ENCODE measurements around the gene CD7. TPM values are rescaled to one million over a fixed set of nuclear protein-coding genes. Genes with fewer than 3 reads are reported as not detected.

Gene CD7
- total RNA-seq, 1 donor from 2014 or later, result 1.0 TPM

DNA sequence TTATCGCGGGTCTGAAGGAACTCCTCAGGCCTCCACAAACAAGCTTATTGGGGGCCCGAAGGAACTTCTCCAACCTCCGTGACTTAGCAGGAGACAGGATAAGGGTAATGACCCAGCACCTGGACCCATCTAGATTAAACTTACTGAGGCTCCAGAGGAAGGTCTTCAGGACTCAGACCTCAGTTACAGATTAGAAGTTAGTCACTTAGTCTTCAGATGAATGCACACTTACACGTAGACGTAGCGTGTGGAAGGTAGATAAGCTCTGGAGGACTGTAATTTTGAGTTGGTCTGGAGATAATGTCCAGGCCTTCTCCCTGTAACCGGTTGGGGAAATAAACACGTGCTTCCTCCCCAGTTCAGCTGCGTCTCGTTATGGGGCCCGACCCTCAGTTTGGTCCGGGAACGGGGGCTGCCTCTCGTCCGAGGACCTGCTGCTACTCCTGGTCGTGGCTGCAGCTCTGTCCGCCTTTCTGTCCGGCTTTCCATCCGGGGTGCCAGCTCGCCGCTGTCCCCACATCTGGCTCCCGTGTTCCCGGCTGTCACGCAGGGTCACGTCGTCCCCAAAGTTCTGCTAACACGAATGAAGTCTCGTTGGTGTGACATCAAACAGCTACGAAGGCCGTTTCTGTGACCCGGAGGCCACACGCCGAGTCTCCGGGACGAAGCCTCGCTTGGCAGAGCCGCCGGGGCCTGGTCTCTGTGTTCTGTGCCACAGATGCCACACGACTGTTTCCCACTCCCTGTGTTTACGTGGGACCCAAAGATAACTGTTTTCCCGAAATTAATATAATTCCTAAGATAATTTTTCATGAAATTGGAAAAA, 28.0 kb upstream of the CD7 start:
- H3K4me1 Mint-ChIP-seq (ENCODE audit: unreplicated experiment), result peaks cover 19% of the 10 kb centered on the region
- H3K36me3 Mint-ChIP-seq (ENCODE audit: unreplicated experiment), result peaks cover 2% of the 10 kb centered on the region
- no peaks in the 10 kb centered on the region for H3K9me3 Mint-ChIP-seq (ENCODE audit: unreplicated experiment)
- H3K4me3 Mint-ChIP-seq (ENCODE audit: unreplicated experiment), result no peak overlapping the region
- no peak overlapping the region for H3K27ac Mint-ChIP-seq (ENCODE audit: unreplicated experiment)
- TF ChIP-seq CTCF (IDR thresholded peaks at IDR 0.05), result no peak
- DNase-seq (ENCODE audit: extremely low spot score, unreplicated experiment), result no peak
- H3K27me3 Mint-ChIP-seq (ENCODE audit: unreplicated experiment), result peaks cover 19% of the 10 kb centered on the region

DNA sequence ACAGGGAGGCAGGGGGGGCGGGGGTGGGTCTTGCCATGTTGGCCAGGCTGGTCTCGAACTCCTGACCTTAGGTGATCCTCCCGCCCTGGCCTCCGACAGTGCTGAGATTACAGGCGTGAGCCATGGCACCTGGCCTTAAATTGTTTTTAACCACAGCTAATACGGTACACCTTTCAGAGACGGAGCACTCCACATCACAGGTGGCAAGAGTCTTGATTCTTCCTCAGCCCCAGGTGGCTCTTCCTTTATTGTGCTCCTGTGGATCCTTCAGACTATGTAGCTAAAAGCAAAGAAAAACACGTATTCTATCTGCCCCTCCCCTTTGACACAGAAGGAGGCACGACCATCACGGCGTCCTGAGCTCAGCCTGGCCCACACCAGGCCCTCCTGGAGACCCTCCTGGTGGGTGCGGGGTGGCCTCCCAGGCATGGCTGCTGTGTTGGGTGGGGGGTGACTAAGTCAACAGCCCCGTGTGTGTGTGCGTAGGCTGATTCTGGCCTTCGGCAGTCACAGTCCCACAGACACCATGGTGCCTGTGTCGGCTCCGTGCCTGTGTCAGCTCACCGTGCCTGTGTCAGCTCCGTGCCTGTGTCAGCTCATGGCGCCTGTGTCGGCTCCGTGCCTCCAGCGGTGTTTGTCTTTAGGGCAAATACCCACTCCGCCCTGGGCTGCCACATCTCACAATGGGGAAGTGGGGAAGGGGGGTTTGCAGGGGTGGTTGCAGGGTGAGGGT, 26.9 kb upstream of the CD7 start:
- no peak for DNase-seq (ENCODE audit: extremely low spot score, unreplicated experiment)
- Mint-ChIP-seq H3K4me3 (ENCODE audit: unreplicated experiment) (no peak overlapping the region), H3K36me3 (ENCODE audit: unreplicated experiment) (peaks cover 2% of the 10 kb centered on the region), H3K4me1 (ENCODE audit: unreplicated experiment) (peaks cover 17% of the 10 kb centered on the region), H3K27ac (ENCODE audit: unreplicated experiment) (no peak overlapping the region), H3K27me3 (ENCODE audit: unreplicated experiment) (peaks cover 16% of the 10 kb centered on the region), H3K9me3 (ENCODE audit: unreplicated experiment) (no peaks in the 10 kb centered on the region)
- no peak for TF ChIP-seq CTCF (IDR thresholded peaks at IDR 0.05)

GRCh38 chr17:82343560-82343959, 26.2 kb upstream of the CD7 start:
- H3K4me3 Mint-ChIP-seq (ENCODE audit: unreplicated experiment), result no peak overlapping the region
- H3K4me1 Mint-ChIP-seq (ENCODE audit: unreplicated experiment), result peaks cover 17% of the 10 kb centered on the region
- H3K36me3 Mint-ChIP-seq (ENCODE audit: unreplicated experiment), result peaks cover 2% of the 10 kb centered on the region
- H3K27ac Mint-ChIP-seq (ENCODE audit: unreplicated experiment), result no peak overlapping the region
- H3K27me3 Mint-ChIP-seq (ENCODE audit: unreplicated experiment), result peaks cover 9% of the 10 kb centered on the region
- TF ChIP-seq CTCF (IDR thresholded peaks at IDR 0.05), result no peak
- no peak for DNase-seq (ENCODE audit: extremely low spot score, unreplicated experiment)
- no peaks in the 10 kb centered on the region for H3K9me3 Mint-ChIP-seq (ENCODE audit: unreplicated experiment)

DNA sequence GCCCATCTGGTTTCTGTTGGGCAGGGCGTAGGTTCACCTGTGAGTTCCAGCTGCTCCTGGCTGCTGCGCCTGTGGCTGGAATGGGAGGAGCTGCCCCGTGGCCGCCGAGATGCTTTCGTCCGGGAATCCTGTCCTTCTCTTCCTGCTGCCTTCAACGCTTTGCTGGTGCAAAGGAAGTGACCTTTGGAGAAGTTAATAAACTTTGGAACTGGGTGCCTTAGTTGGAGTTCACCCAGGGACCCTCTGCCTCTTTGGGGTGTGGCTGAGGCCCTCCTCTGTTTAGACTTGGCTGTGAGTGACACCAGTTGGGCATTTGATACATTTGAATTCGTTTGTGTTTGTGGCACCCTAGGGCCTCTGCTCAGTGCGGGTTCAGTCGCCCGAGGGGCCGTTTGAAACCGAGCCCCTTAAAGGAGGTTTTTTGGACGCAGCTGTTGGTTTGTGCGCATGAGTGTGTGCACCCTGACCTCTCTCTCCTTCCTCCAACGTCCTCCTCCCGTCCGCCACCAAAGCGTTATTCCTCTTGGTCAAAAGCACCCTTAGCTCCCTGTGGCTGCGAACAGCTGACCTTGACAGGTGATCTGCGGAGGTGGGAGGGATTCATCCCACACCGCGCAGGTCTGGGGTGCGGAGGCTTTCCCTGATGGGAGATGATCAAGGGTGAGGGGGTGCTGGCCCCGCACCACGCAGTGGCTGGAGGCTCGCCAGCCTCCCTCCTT, 25.1 kb upstream of the CD7 start:
- H3K27me3 Mint-ChIP-seq (ENCODE audit: unreplicated experiment), result peaks cover 9% of the 10 kb centered on the region
- peaks cover 18% of the 10 kb centered on the region for H3K4me1 Mint-ChIP-seq (ENCODE audit: unreplicated experiment)
- DNase-seq (ENCODE audit: extremely low spot score, unreplicated experiment), result no peak
- no peak for TF ChIP-seq CTCF (IDR thresholded peaks at IDR 0.05)
- H3K9me3 Mint-ChIP-seq (ENCODE audit: unreplicated experiment), result no peaks in the 10 kb centered on the region
- H3K36me3 Mint-ChIP-seq (ENCODE audit: unreplicated experiment), result peaks cover 2% of the 10 kb centered on the region
- no peak overlapping the region for H3K4me3 Mint-ChIP-seq (ENCODE audit: unreplicated experiment)
- H3K27ac Mint-ChIP-seq (ENCODE audit: unreplicated experiment), result no peak overlapping the region
